SK-N-SH (cell line): Measurements from ENCODE around the gene NNT.

Source experiments
- EP300 ChIP-seq, 2 experiments: IDR thresholded peaks; 2 replicates each; pipeline versions ENCODE4 v1.4.0 to v1.6.1; 2012; ENCODE audit warnings: borderline replicate concordance in 1 of 2, low read depth in 1 of 2, low read length in 1 of 2
- POLR2AphosphoS5 ChIP-seq: IDR thresholded peaks from 2 replicates; pipeline ENCODE4 v1.6.1; 2012; ENCODE audit warnings: low read depth, low read length
- RAD21 ChIP-seq: IDR thresholded peaks from 2 replicates; pipeline ENCODE4 v1.6.1; 2012; ENCODE audit warnings: mild to moderate bottlenecking, low read length

- TF ChIP-seq POLR2AphosphoS5 = no peak
- TF ChIP-seq RAD21 = no peak
- no peak for TF ChIP-seq EP300 (IDR thresholded peaks at IDR 0.05; ENCODE audit: borderline replicate concordance in 1 of 2, low read depth in 1 of 2, low read length in 1 of 2)
These were observed 18.7 kb upstream of the NNT start for GRCh38 chr5:43584166-43584699.
